Stimulated activated CD8-positive, alpha-beta memory T cell treated with anti-CD3 and anti-CD28 coated beads, Interleukin-7, amount 100 ng/mL, for 1 hour (primary cell): ENCODE measurements around the gene STUM.

Experiments
- DNase-seq, 2 donors: peaks; one replicate each; pipeline ENCODE4 v3.0.0-alpha.2; 2020; ENCODE audit warnings: low read depth in 2 of 2

Gene STUM

DNA sequence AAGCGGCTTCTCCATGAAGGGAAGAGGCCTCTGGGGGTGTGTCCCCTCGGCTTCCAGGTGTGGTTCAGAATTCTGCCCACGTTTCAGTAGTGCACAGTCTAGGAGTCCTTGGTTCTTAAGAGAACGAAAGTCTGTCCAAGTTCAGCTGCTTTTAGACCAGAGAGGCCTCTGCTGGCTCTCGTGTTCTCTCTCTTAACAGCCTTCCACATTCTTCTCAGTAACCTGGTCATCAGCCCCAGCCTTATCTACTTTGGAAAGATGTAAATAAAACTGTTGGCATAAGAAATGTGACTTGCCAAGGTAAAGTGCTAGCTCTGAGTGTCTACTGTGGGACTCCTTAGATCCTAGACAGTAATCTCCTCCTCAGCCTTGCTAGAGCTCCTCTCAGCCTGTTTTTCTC, 15.3 kb upstream of the STUM start:
- DNase-seq, result no peak

DNA sequence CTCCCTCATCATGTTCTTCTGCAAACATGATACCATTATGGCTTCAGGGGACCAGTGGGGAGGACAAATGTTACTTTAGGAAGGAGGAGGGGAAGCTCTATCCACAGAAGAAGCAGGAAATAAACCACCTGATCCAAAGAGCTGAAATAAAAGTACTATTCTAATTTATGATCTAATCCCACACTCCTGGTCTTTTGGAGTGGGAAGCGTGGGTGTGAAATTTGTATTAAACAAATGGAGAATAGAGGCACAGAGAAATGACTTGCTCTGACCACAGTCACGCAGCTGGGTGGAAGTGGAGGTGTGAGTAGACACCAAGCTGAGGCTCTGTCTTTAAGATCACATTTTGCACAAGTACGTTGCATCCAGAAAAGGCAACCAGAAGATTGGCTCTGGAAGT, 14.5 kb upstream of the STUM start:
- no peak for DNase-seq

DNA sequence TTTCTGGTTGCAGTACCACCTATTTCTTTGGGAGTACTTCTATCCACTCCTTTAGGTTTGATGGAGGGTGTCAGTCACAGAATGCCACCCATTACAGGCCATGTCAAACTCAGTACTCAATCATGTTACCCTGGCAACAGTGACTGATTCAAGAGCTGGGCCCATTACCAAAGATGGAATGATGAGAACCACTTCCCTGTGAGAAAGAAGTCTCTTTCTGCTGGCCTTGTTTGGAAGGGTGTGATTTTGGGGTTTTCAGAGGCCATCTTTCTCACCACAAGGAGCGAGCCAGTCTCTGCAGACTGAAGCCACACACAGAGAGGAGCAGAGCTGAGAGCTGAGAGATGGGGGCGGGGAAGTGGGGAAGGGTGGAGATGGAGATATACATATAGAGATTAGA, 13.9 kb upstream of the STUM start:
- no peak for DNase-seq

DNA sequence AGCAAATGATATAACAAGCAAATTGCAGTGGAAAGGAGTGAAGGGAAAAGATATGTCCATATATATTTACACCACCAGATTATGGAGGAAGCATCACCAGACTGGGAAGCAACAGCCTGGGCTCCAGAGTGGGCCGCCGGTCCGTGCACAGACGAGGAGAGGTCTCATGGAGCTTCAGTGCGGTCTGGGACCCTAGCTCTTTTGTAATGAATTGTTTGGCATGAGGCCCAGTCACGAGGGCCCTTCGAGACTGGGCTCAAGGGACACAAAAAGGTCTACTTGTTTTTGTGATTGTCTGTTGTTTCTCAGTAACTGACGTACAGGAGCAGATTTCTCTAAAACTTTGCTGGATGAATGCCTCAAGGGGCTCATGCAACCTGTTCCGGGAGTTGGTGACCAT, 12.9 kb upstream of the STUM start:
- no peak for DNase-seq

DNA sequence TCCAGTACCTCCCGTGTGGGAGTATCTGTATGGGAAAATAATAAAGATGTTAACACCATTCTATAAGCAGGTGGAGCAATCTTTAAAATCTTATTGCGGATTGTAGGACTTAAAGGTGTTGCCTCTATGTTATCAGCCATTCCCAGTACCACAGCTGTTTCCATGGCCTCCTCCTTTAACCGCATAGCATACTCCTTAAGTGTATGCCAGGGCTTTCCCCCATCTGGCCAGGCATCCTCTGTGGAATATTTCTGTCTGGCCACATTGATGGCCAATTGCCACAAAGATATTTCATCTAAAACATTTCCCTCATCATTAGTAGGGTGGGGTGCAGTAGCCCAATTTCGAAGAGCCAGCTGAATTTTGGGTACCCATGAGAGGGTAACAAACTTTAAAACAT, 7.3 kb upstream of the STUM start:
- DNase-seq, result no peak

DNA sequence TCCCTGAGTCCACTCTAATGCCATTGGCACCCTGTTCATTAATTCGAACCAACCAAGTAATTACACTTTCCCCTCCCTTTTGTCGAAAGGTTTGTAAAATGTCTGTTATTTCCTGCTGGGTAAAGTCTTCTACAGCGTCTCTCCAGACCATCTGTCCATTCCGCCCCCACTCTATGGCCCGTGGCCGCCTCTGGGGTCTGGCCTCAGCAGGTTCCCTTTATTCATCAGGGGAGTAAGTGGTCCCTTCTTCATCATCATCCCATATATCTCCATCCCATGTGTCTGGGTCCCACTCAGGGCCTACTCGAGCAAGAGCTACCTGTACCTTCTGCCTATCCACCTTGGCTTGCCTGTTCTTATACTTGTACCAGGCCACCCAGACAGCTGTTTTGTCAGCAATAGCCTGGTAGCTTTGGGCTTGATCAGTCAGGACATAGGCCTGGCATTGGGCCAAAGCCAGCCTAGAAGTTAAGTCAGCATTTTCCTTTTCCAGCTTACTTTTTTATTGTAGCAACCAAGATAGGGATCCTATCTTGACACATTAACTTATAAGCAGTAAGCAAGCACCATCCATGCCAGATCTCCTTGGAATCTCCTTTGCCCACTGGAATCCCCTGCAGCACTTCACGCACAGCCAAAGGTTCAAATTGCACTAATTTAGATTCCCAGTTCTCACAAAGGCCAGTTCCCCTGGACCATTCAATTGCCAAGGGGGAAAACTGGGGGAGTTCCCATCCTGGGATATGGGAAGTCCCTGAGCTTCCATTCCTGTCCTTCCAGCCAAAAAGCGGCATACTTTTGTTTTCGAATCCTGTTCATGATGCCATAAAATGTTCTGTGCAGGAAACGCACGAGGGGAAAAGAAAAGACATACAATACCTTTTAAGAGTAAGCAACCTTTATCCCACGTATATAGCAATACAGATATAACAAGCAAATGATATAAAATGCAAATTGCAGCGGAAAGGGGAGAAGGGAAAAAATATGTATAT, 6.6 kb upstream of the STUM start:
- DNase-seq, result no peak

DNA sequence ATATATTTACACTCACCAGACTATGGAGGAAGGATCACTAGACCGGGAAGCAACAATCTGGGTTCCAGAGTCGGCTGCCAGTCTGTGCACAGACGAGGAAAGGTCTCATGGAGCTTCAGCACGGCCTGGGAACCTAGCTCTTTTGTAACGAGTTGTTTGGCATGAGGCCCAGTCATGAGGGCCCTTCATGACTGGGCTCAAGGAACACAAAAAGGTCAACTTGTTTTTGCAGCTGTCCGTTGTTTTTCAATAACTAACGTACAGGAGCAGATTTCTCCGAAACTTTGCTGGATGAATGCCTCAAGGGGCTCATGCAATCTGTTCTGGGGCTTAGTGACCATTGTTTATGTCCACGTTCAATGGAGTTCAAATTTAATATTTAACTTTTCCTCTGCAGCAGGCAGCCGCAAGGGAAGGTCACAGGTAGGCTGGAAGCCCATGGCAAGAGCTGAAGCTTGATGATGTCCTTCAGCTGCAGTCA, 5.9 kb upstream of the STUM start:
- DNase-seq, result no peak

- no peak for DNase-seq
Observed at GRCh38 chr1:226545836-226546596, 2.5 kb upstream of the STUM start.

DNA sequence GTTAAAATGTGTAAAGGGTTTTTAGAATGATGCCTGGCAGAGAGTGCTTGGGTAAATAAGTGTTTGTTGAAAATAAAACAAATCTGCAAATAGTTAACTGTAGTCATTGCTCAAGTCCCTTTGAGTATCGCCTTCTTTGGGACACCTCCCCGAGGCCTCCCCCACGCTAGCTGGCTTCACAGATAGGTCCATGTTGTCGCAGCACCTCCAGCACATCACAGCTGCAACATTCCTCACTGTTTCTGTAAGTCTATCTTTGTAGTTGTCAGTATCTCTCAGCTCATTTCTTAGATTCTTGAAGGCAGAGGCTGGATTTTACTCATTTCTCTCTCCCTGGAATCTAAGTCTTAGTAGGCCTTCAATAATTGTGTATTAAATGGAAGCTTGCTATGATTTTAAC, 1.6 kb upstream of the STUM start:
- no peak for DNase-seq

DNA sequence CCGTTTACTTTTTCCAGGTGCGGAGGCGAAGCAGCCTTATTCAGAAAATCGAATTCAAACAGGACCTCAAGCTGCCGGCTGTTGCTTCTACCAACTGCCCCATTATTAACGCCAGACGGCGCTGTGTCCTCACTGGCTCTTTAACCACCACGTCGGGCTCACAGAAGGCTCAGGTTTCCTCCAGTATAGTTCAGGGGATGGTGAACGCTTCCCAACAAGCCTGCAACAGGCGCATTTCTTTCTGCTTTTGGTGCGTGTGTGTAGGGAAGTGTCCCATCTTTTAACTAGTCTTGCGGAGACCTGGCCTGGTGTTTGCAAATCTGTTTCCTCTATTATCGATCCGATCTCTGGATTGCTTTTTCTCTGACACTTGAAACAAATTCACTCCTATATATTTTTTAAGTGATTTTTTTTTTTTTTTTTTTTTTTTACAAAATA, 791 bp upstream of the STUM start:
- DNase-seq, result peak; percentile 19 to 45

- DNase-seq, result no peak
Observed at GRCh38 chr1:226549094-226549936, 751 bp downstream of the STUM start.

GRCh38 chr1:226549937-226550671, 1.5 kb downstream of the STUM start:
- no peak for DNase-seq

- no peak for DNase-seq
Observed at GRCh38 chr1:226550672-226551041, 2.1 kb downstream of the STUM start.

GRCh38 chr1:226551299-226551698, 2.7 kb downstream of the STUM start:
- no peak for DNase-seq

DNA sequence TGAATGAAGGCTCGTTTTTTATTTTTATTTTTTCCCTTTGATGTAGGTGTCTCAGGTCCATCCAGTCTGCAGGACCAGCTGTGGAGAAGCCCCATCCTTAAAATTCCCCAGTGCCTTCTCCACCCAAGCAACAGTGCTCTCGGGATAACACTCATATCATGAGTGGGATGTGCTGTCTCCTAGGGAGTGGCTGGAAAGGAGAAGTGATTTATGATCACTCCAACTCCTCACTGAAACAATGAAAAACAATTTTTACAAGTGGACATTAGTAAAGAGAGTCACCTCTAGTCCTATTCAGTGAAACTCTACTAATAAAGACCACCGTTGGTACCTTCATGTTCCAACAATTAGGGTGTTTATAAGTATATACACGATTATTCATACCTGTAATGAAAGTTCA, 3.5 kb downstream of the STUM start:
- DNase-seq, result no peak

DNA sequence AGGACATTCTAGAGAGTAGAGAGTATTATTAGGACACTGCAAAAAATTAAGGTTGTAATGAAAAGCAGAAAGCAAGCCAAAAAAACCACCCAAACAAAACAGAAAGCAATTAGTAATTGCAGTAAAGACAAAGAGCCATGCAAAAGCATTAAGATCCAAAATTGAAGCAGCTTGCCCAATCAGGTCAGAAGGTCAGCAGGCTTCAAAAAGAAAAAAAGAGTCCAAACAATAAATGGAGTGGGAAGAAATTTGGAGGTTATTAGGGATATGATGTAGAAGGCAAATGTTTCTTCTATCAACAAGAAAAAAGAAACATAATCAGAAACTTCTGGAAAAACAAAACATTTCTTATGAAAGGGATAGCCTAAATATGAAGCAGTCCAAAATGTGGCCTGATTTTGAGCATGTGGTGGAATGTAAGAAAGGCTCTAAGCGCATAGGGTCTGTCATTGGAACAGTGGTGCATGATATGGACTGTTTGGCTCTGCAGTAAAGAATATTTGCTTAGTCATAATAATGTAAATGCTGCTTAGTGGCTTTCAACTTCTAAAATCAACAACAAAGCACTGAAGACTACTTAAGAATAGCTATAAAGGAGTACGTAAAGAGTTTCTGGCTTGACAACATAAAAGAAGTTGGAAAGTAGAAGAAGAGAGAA, 4.8 kb downstream of the STUM start:
- DNase-seq, result no peak

- DNase-seq, result no peak
Observed at GRCh38 chr1:226553924-226554282, 5.3 kb downstream of the STUM start.

DNA sequence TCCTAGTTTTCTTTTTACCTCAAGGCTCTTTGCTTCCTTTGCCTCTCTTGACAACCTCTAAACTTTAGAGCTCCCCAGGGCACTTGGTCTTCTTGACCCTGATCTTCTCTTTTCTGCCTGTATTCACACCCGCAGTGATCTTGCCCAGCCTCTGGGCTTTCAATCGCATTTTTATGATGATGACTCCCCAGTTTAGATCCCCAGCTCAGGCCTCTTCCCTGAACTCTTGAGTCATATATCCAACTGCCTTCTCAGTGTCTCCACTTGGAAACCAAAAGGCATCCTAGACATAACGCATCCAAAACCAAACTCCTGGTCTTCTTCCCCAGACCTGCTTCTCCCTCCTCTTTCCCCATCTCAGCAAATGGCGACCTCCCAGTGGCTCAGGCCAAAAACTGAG, 6.5 kb downstream of the STUM start:
- no peak for DNase-seq

- no peak for DNase-seq
Observed at GRCh38 chr1:226557424-226557823, 8.9 kb downstream of the STUM start.

DNA sequence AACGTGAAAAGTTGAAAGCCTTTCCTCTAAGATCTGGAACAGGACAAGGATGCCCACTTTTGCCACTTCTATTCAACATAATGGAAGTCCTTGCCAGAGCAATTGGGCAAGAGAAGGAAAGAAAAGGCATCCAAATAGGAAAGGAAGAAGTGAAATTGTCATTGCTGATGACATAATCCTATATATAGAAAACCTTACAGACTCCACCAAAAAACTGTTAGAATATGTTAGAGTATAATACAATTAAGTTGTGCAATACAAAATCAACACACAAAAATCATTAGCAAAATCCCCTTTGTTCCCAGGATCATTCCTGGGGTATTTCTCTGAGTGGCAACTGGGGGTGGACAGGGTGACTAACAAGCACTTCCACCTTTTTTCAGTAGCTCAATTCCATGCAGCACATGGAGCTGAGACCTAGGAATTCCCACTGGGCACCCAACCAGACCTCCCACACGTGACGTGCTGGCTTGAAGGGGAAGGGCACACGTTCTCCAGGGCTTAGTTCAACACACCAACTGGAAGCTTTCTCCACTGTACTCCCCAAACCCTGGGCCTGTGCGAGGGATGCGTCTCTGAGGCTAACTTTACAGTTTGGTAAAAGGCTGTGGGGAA, 9.6 kb downstream of the STUM start:
- DNase-seq, result no peak
